Measurements from ENCODE around the gene FOXD1.
"Not testable (repeated sequence)": the region's sequence is repeated elsewhere in the genome, so short reads cannot be mapped to it uniquely, and the experiment has no call there.

The FOXD1 gene

GRCh38 chr5:73460133-73460532 lies 11.6 kb upstream of the FOXD1 start:
- no peak for DNase-seq

GRCh38 chr5:73459366-73459765 lies 10.8 kb upstream of the FOXD1 start:
- DNase-seq = no peak

- DNase-seq = not testable (repeated sequence)
Measured at GRCh38 chr5:73456462-73456861, 7.9 kb upstream of the FOXD1 start.

GRCh38 chr5:73454379-73455036 lies 5.9 kb upstream of the FOXD1 start:
- DNase-seq = peak; percentile 75

- no peak for DNase-seq
Measured at GRCh38 chr5:73452215-73452614, 3.6 kb upstream of the FOXD1 start.

GRCh38 chr5:73451224-73452130 lies 2.9 kb upstream of the FOXD1 start:
- peak; percentile 76 for DNase-seq

- DNase-seq = no peak
Measured at GRCh38 chr5:73450672-73451223, 2.2 kb upstream of the FOXD1 start.

GRCh38 chr5:73450137-73450536 lies 1.6 kb upstream of the FOXD1 start:
- DNase-seq = no peak

GRCh38 chr5:73447530-73448462 lies 781 bp downstream of the FOXD1 start:
- DNase-seq = peak; percentile 52

- peak; percentile 42 for DNase-seq
Measured at GRCh38 chr5:73446631-73447529, 1.7 kb downstream of the FOXD1 start.

- no peak for DNase-seq
Measured at GRCh38 chr5:73445665-73446630, 2.6 kb downstream of the FOXD1 start.

- no peak for DNase-seq
Measured at GRCh38 chr5:73444499-73445438, 3.8 kb downstream of the FOXD1 start.

- no peak for DNase-seq
Measured at GRCh38 chr5:73443829-73444498, 4.6 kb downstream of the FOXD1 start.

- DNase-seq = no peak
Measured at GRCh38 chr5:73442996-73443627, 5.5 kb downstream of the FOXD1 start.

- DNase-seq = no peak
Measured at GRCh38 chr5:73442231-73442811, 6.3 kb downstream of the FOXD1 start.

- DNase-seq = no peak
Measured at GRCh38 chr5:73441378-73441777, 7.2 kb downstream of the FOXD1 start.

GRCh38 chr5:73440262-73440661 lies 8.3 kb downstream of the FOXD1 start:
- no peak for DNase-seq
